Activated CD8-positive, alpha-beta T cell treated with anti-CD3 and anti-CD28 coated beads for 36 hours (primary cell): ENCODE results near the gene ZFP36L1. TPM values are rescaled to one million over a fixed set of nuclear protein-coding genes. Genes with fewer than 3 reads are reported as not detected.
A peak's percentile ranks its signal among the peaks of the same experiment; 100 is the strongest.

Source experiments
- ATAC-seq: fragments of 200-7000 bp; cut with Tn5 transposase; one replicate; pipeline ENCODE4 v1.10.0; 2021; ENCODE audit warnings: mild to moderate bottlenecking, moderate library complexity
- CTCF ChIA-PET: fragments of 350-600 bp; sonication (Branson Sonifier 250); formaldehyde crosslinking; loops from one replicate; lab custom pipeline; 2021; ENCODE audit warnings: antibody characterized with exemption; lab: Charles Lee
- POLR2A ChIA-PET: fragments of 350-600 bp; sonication (Branson Sonifier 250); formaldehyde crosslinking; loops from one replicate; lab custom pipeline; 2021; ENCODE audit warnings: antibody characterized with exemption; lab: Charles Lee
- DNase-seq: peaks from one replicate; pipeline ENCODE4 v3.0.0-alpha.2; 2020
- H3K27ac Mint-ChIP-seq: one replicate; pipeline ENCODE4 v1.8.0; 2021; ENCODE audit warnings: mild to moderate bottlenecking, mixed read lengths
- H3K27me3 Mint-ChIP-seq: one replicate; pipeline ENCODE4 v1.8.0; 2021; ENCODE audit warnings: mixed read lengths
- H3K36me3 Mint-ChIP-seq: one replicate; pipeline ENCODE4 v1.8.0; 2021; ENCODE audit warnings: low read depth, mixed read lengths
- H3K4me1 Mint-ChIP-seq: one replicate; pipeline ENCODE4 v1.8.0; 2021; ENCODE audit warnings: low read depth, mixed read lengths
- H3K4me3 Mint-ChIP-seq: one replicate; pipeline ENCODE4 v1.8.0; 2021; ENCODE audit warnings: mild to moderate bottlenecking, moderate library complexity, mixed read lengths
- H3K9me3 Mint-ChIP-seq: one replicate; pipeline ENCODE4 v1.8.0; 2021; ENCODE audit warnings: mixed read lengths
- intact Hi-C: fragments of 100-400 bp; cut with micrococcal nuclease; formaldehyde crosslinking; loops from one replicate; pipeline ENCODE4 v1.10.0; 2022
- total RNA-seq, 2 experiments: library from RNA; stranded (reverse); gene quantifications; one replicate each; pipeline ENCODE4 v1.2.3, GENCODE V29; 2021
- TF ChIP-seq, protein P1 (sequence below): fragments of 200-600 bp; IDR thresholded peaks from one replicate; pipeline ENCODE4 v1.8.0; 2022; ENCODE audit warnings: antibody characterized with exemption, mild to moderate bottlenecking

The ZFP36L1 gene
- total RNA-seq, 2 experiments from 2014 or later, result 57.4 to 60.6 TPM

DNA sequence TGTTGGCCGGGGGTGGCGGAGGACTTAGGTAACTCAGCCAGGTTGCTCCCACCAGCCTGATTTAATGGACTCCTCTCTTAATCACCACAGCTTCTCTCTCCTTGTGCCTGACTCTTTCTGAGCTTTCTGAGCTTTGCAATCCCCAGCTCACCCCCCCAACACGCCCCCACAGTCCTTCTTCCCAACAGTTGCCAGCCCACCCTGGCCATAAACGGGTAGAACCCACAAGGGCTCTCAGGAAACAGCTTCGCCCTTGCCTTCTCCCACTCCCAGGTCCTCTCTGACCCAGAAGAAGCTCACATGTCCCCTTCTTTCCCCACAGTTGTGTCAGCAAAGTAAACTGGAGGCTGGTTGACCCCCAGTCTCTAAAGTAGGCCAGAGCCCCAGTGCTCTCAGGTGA is 32.9 kb downstream of the ZFP36L1 start:
- H3K36me3 Mint-ChIP-seq, result no peaks in the 10 kb centered on the region

GRCh38 chr14:68759017-68759560 is 33.8 kb downstream of the ZFP36L1 start:
- H3K4me1 Mint-ChIP-seq, result peaks cover 16% of the 10 kb centered on the region
- H3K9me3 Mint-ChIP-seq, result no peaks in the 10 kb centered on the region
- intact Hi-C loops, result no loop called here
- H3K4me3 Mint-ChIP-seq, result no peak overlapping the region
- ChIA-PET POLR2A (interaction anchor here (0.6 to 1.4 kb wide), 2 partner anchors 34 to 39 kb away, joined by 3 read pairs; partner anchors contain the start of gene ZFP36L1), CTCF (interaction anchor here (1.0 kb wide), 1 partner anchor 76 kb away, joined by 3 read pairs; no protein-coding TSS in a partner anchor)
- H3K27ac Mint-ChIP-seq, result no peak overlapping the region
- no peak for ATAC-seq
- no peaks in the 10 kb centered on the region for H3K27me3 Mint-ChIP-seq
- DNase-seq, result no peak
- TF ChIP-seq, protein P1, sequence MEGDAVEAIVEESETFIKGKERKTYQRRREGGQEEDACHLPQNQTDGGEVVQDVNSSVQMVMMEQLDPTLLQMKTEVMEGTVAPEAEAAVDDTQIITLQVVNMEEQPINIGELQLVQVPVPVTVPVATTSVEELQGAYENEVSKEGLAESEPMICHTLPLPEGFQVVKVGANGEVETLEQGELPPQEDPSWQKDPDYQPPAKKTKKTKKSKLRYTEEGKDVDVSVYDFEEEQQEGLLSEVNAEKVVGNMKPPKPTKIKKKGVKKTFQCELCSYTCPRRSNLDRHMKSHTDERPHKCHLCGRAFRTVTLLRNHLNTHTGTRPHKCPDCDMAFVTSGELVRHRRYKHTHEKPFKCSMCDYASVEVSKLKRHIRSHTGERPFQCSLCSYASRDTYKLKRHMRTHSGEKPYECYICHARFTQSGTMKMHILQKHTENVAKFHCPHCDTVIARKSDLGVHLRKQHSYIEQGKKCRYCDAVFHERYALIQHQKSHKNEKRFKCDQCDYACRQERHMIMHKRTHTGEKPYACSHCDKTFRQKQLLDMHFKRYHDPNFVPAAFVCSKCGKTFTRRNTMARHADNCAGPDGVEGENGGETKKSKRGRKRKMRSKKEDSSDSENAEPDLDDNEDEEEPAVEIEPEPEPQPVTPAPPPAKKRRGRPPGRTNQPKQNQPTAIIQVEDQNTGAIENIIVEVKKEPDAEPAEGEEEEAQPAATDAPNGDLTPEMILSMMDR, result no peak
- no peaks in the 10 kb centered on the region for H3K36me3 Mint-ChIP-seq

More for the DNA sequence above, 32.9 kb downstream of the ZFP36L1 start:
- intact Hi-C loops, result no loop called here
- Mint-ChIP-seq H3K4me3 (no peak overlapping the region), H3K27me3 (no peaks in the 10 kb centered on the region), H3K27ac (no peak overlapping the region), H3K9me3 (no peaks in the 10 kb centered on the region), H3K4me1 (peaks cover 16% of the 10 kb centered on the region)
- ATAC-seq (no peak), DNase-seq (no peak)
- CTCF ChIA-PET, result interaction anchor here (1.0 kb wide), 1 partner anchor 29 kb away, joined by 3 read pairs; no protein-coding TSS in a partner anchor
- TF ChIP-seq, protein P1, result no peak
- POLR2A ChIA-PET, result interaction anchor here (0.8 to 1.4 kb wide), 3 partner anchors 24 to 40 kb away, joined by 3 read pairs; no protein-coding TSS in a partner anchor

- Mint-ChIP-seq H3K27ac (no peak overlapping the region), H3K9me3 (no peaks in the 10 kb centered on the region), H3K27me3 (no peaks in the 10 kb centered on the region), H3K4me1 (peaks cover 16% of the 10 kb centered on the region), H3K36me3 (no peaks in the 10 kb centered on the region), H3K4me3 (no peak overlapping the region)
- POLR2A ChIA-PET, result interaction anchor here (1.2 kb wide), 1 partner anchor 10 kb away, joined by 3 read pairs; no protein-coding TSS in a partner anchor
- intact Hi-C loops, result no loop called here
- TF ChIP-seq, protein P1, result no peak
- ATAC-seq, result no peak
- CTCF ChIA-PET, result interaction anchor here (1.0 to 1.9 kb wide), 2 partner anchors 31 to 75 kb away, joined by 3 to 5 read pairs; no protein-coding TSS in a partner anchor
- DNase-seq, result no peak
Observed at GRCh38 chr14:68758301-68758700, 34.6 kb downstream of the ZFP36L1 start.

DNA sequence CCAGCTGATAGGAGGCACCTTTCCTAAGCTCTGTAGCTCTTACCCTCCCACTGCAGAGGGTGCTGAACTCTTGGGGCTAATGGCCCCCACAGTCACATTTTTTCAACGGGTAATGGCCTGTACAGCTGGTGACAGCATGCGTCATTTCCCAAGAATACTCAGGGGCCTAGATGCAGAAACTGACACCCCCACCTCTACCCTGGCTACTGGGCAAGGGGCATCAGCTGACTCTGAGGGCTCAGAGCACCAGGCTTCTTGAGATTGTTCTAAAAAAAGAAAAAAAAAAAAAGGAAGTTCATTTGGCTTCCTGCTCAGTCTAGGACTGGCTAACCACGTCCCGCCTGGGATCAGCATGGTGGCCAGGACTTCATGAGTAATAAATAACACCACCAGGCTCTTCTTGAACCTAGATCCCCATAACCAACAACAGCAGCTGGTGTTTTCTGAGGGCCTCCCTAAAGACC is 35.2 kb downstream of the ZFP36L1 start:
- DNase-seq (no peak), ATAC-seq (peak; percentile 39)
- Mint-ChIP-seq H3K9me3 (no peaks in the 10 kb centered on the region), H3K4me3 (no peak overlapping the region), H3K4me1 (peaks cover 16% of the 10 kb centered on the region), H3K27ac (no peak overlapping the region), H3K27me3 (no peaks in the 10 kb centered on the region), H3K36me3 (no peaks in the 10 kb centered on the region)
- intact Hi-C loops, result no loop called here
- CTCF ChIA-PET, result interaction anchor here (1.4 to 1.9 kb wide), 3 partner anchors 32 to 86 kb away, joined by 3 to 5 read pairs (median 3); no protein-coding TSS in a partner anchor
- TF ChIP-seq, protein P1, result no peak
- POLR2A ChIA-PET, result interaction anchor here (1.1 to 1.2 kb wide), 3 partner anchors 10 to 25 kb away, joined by 3 to 4 read pairs (median 3); no protein-coding TSS in a partner anchor

DNA sequence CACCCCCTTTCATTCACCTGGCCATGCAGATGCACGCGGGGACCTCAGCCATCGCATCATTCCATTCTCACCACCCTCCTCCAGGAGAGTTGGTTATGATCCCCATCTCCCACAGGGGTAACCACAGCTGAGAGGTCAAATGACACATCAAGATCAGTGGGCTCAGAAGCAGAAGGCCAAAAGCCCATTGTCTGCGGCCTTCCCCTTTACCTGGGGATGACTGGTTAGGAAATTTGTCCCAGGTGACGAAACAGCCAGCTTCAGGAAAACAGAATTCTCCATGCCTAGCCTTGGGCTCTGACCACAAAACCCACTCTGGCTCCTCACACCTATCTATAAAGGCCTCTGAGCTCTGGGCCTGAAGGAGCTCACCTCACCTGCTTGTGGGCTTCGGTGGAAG is 36.1 kb downstream of the ZFP36L1 start:
- H3K4me1 Mint-ChIP-seq, result peaks cover 16% of the 10 kb centered on the region
- no peak overlapping the region for H3K4me3 Mint-ChIP-seq
- no peak for DNase-seq
- ChIA-PET POLR2A (interaction anchor here (1.1 to 1.2 kb wide), 2 partner anchors 16 to 25 kb away, joined by 3 to 4 read pairs; no protein-coding TSS in a partner anchor), CTCF (interaction anchor here (1.0 to 1.9 kb wide), 4 partner anchors 33 to 87 kb away, joined by 3 to 5 read pairs (median 4); no protein-coding TSS in a partner anchor)
- H3K27ac Mint-ChIP-seq, result no peak overlapping the region
- intact Hi-C loops, result no loop called here
- ATAC-seq, result no peak
- H3K9me3 Mint-ChIP-seq, result no peaks in the 10 kb centered on the region
- H3K36me3 Mint-ChIP-seq, result no peaks in the 10 kb centered on the region
- TF ChIP-seq, protein P1, result no peak
- H3K27me3 Mint-ChIP-seq, result no peaks in the 10 kb centered on the region
